Neural cell (in vitro differentiated cells): ENCODE measurements around the gene PDE1A. TPM values are rescaled to one million over a fixed set of nuclear protein-coding genes. Genes with fewer than 3 reads are reported as not detected.

Source experiments
- H2AFZ ChIP-seq: fragments of 200-600, 300-800 bp; sonication (generic), shearing (Covaris generic); 2 replicates; pipeline ENCODE4 v1.6.0; 2014; ENCODE audit warnings: low read depth, mild to moderate bottlenecking, antibody characterized with exemption, low read length, moderate library complexity
- H3F3A ChIP-seq: fragments of 200-600 bp; shearing (Covaris generic); 2 replicates; pipeline ENCODE4 v1.6.1; 2016; ENCODE audit warnings: mild to moderate bottlenecking, moderate library complexity, mixed read lengths, antibody characterized with exemption, low read length; ENCODE audit not compliant: insufficient read depth, poor library complexity, severe bottlenecking
- H3K27ac ChIP-seq: fragments of 200-600, 300-800 bp; sonication (generic), shearing (Covaris generic); 2 replicates; pipeline ENCODE4 v1.5.1; 2014; ENCODE audit warnings: mild to moderate bottlenecking, low read length, moderate library complexity
- H3K27me3 ChIP-seq: fragments of 300-800, 200-600 bp; sonication (generic), shearing (Covaris generic); 2 replicates; pipeline ENCODE4 v1.6.0; 2014; ENCODE audit warnings: mild to moderate bottlenecking, low read depth, low read length, moderate library complexity; ENCODE audit not compliant: insufficient read depth
- H3K36me3 ChIP-seq: fragments of 300-800, 200-600 bp; sonication (generic), shearing (Covaris generic); 2 replicates; pipeline ENCODE4 v1.5.1; 2014; ENCODE audit warnings: mild to moderate bottlenecking, antibody characterized with exemption, low read length, moderate library complexity; ENCODE audit not compliant: insufficient read depth
- H3K4me2 ChIP-seq: fragments of 300-800, 200-600 bp; sonication (generic), shearing (Covaris generic); 2 replicates; pipeline ENCODE4 v1.6.0; 2014; ENCODE audit warnings: mild to moderate bottlenecking, low read length
- H3K4me3 ChIP-seq: fragments of 300-800, 200-600 bp; sonication (generic), shearing (Covaris generic); 2 replicates; pipeline ENCODE4 v1.5.1; 2014; ENCODE audit warnings: mild to moderate bottlenecking, low read length, moderate library complexity
- H3K79me2 ChIP-seq: fragments of 200-600 bp; shearing (Covaris generic); replicated peaks from 2 replicates; pipeline ENCODE4 v1.6.0; 2014; ENCODE audit warnings: mild to moderate bottlenecking, low read length, moderate library complexity; ENCODE audit not compliant: insufficient read depth
- H3K9ac ChIP-seq: fragments of 300-800, 200-600 bp; sonication (generic), shearing (Covaris generic); 2 replicates; pipeline ENCODE4 v1.6.1; 2016; ENCODE audit warnings: mild to moderate bottlenecking, low read length, mixed read lengths
- H3K9me2 ChIP-seq: fragments of 200-600 bp; shearing (Covaris generic); 2 replicates; pipeline ENCODE4 v1.6.1; 2016; ENCODE audit warnings: mild to moderate bottlenecking, low read length, mixed read lengths; ENCODE audit not compliant: insufficient read depth
- H3K9me3 ChIP-seq: fragments of 200-600, 300-800 bp; sonication (generic), shearing (Covaris generic); 2 replicates; pipeline ENCODE4 v1.6.1; 2016; ENCODE audit warnings: mild to moderate bottlenecking, mixed run types, low read length, moderate library complexity, mixed read lengths
- H4K20me1 ChIP-seq: fragments of 200-600 bp; shearing (Covaris generic); 2 replicates; pipeline ENCODE4 v1.6.1; 2016; ENCODE audit warnings: mild to moderate bottlenecking, mixed run types; ENCODE audit not compliant: insufficient read depth
- EP300 ChIP-seq: fragments of 450-650 bp; conservative IDR thresholded peaks from 2 replicates; pipeline ENCODE4 v1.6.1; 2014; ENCODE audit warnings: antibody characterized with exemption, mild to moderate bottlenecking, moderate library complexity; ENCODE audit not compliant: poor library complexity, severe bottlenecking
- EZH2 ChIP-seq: fragments of 200-600, 300-800 bp; shearing (Covaris generic), sonication (generic); IDR thresholded peaks from 2 replicates; pipeline ENCODE4 v1.6.1; 2014; ENCODE audit warnings: antibody characterized with exemption, low read length, borderline replicate concordance, mild to moderate bottlenecking; ENCODE audit not compliant: insufficient read depth, poor library complexity, severe bottlenecking
- MXI1 ChIP-seq: fragments of 450-650 bp; conservative IDR thresholded peaks from 2 replicates; pipeline ENCODE4 v1.6.1; 2014; ENCODE audit warnings: antibody characterized with exemption, mild to moderate bottlenecking; ENCODE audit not compliant: poor library complexity, severe bottlenecking
- POLR2AphosphoS5 ChIP-seq: IDR thresholded peaks from 2 replicates; pipeline ENCODE4 v1.6.1; 2012
- RAD21 ChIP-seq: fragments of 450-650 bp; conservative IDR thresholded peaks from 2 replicates; pipeline ENCODE4 v1.6.1; 2014; ENCODE audit warnings: antibody characterized with exemption, mild to moderate bottlenecking, moderate library complexity
- SMC3 ChIP-seq: fragments of 450-650 bp; conservative IDR thresholded peaks from 2 replicates; pipeline ENCODE4 v1.6.1; 2014; ENCODE audit warnings: antibody characterized with exemption, mild to moderate bottlenecking, moderate library complexity; ENCODE audit not compliant: poor library complexity
- TAF1 ChIP-seq: IDR thresholded peaks from 2 replicates; pipeline ENCODE4 v1.6.1; 2012; ENCODE audit warnings: low read depth
- polyA plus RNA-seq: library from polyadenylated mRNA; depleted of rRNA; stranded (reverse); fragments of >200 nt; gene quantifications from 2 replicates; pipeline ENCODE4 v1.2.3, GENCODE V29; 2014
- TF ChIP-seq, protein P1 (sequence below): fragments of 450-650 bp; IDR thresholded peaks from 2 replicates; pipeline ENCODE4 v1.5.1; 2014; ENCODE audit warnings: antibody characterized with exemption, mild to moderate bottlenecking, moderate library complexity; ENCODE audit not compliant: poor library complexity, severe bottlenecking
- TF ChIP-seq, protein P2 (sequence below): IDR thresholded peaks from 2 replicates; pipeline ENCODE4 v1.6.1; 2012; ENCODE audit warnings: borderline replicate concordance

The PDE1A gene
- polyA plus RNA-seq, 1 donor from 2014 or later = 1.6 TPM

DNA sequence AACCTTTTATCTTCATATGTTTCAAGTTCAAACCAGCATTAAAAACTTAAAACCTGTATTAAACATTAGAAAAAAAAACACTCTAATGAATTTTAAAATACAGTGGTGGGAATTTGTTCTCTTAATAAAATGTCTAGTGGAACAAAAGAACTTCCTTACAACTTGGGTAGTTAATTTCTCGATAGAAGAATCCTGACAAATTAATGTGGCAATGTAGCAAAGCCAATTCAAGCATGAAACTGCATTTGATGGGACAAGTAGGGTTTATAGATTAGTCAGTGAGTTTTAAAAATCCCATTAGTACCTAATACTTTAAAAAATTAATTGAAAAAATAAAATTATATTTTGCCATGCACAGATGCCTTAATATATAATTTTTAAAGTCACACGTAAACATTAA is 59.4 kb downstream of the PDE1A start:
- Histone ChIP-seq H3K27me3 (no peaks in the 10 kb centered on the region), H3K9me2 (no peaks in the 10 kb centered on the region), H3K9ac (no peak overlapping the region), H3K27ac (no peak overlapping the region), H3K4me3 (no peak overlapping the region), H4K20me1 (no peaks in the 10 kb centered on the region), H3F3A (no peaks in the 10 kb centered on the region), H2AFZ (no peak overlapping the region), H3K9me3 (no peaks in the 10 kb centered on the region), H3K79me2 (no peaks in the 10 kb centered on the region), H3K4me2 (no peak overlapping the region), H3K36me3 (no peaks in the 10 kb centered on the region)
- TF ChIP-seq, protein P1, sequence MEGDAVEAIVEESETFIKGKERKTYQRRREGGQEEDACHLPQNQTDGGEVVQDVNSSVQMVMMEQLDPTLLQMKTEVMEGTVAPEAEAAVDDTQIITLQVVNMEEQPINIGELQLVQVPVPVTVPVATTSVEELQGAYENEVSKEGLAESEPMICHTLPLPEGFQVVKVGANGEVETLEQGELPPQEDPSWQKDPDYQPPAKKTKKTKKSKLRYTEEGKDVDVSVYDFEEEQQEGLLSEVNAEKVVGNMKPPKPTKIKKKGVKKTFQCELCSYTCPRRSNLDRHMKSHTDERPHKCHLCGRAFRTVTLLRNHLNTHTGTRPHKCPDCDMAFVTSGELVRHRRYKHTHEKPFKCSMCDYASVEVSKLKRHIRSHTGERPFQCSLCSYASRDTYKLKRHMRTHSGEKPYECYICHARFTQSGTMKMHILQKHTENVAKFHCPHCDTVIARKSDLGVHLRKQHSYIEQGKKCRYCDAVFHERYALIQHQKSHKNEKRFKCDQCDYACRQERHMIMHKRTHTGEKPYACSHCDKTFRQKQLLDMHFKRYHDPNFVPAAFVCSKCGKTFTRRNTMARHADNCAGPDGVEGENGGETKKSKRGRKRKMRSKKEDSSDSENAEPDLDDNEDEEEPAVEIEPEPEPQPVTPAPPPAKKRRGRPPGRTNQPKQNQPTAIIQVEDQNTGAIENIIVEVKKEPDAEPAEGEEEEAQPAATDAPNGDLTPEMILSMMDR = no peak
- TF ChIP-seq EZH2 (no peak), POLR2AphosphoS5 (no peak), EP300 (no peak), TAF1 (no peak)

DNA sequence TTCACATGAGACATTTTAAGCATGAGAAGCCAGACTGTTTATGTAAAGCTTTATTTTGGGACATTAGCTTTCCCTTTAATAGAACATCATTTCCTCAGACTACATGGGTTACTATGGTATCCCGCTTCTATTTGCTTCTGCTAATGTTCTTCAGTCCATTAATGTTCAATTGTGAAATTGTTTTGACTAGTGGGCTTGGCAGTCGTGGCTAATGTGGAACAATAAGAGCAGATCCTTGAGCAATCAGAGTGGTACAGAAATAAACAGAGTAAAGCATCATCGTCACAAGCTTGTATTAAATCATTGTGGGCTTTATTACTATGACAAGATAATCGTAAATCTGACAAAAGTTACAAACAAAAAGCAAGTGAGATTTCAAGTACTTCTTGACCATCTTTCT is 60.2 kb downstream of the PDE1A start:
- Histone ChIP-seq H3K36me3 (no peaks in the 10 kb centered on the region), H3K9me3 (no peaks in the 10 kb centered on the region), H3K4me3 (no peak overlapping the region), H3K9me2 (no peaks in the 10 kb centered on the region), H3K4me2 (no peak overlapping the region), H3K9ac (no peak overlapping the region), H3K27ac (no peak overlapping the region), H3K79me2 (no peaks in the 10 kb centered on the region), H2AFZ (no peak overlapping the region), H3K27me3 (no peaks in the 10 kb centered on the region), H4K20me1 (no peaks in the 10 kb centered on the region), H3F3A (no peaks in the 10 kb centered on the region)
- TF ChIP-seq EZH2 (no peak), POLR2AphosphoS5 (peak; percentile 37)

DNA sequence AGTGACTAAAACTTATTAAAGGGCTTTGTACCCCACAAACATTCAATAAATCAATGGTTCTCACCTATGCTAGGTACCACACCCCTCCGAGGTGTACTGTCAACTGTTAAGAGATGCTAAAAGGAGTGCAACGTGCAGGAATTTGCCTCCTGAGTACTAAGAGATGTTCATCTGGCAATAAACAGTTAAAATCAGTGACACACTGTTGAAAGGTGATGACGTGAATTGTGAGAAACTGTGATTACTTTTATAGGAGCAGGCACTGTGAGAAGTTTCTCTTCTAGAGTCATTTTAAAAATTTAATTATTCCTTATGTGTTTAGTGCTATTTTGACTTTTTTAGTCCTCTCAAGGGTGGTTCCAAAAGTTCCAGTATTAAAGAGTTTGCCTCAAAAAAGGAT is 61.0 kb downstream of the PDE1A start:
- Histone ChIP-seq H2AFZ (no peak overlapping the region), H3K36me3 (no peaks in the 10 kb centered on the region), H3K27me3 (no peaks in the 10 kb centered on the region), H3K9ac (no peak overlapping the region), H4K20me1 (no peaks in the 10 kb centered on the region), H3K4me2 (no peak overlapping the region), H3K9me2 (no peaks in the 10 kb centered on the region), H3K27ac (no peak overlapping the region), H3K79me2 (no peaks in the 10 kb centered on the region), H3K9me3 (no peaks in the 10 kb centered on the region), H3F3A (no peaks in the 10 kb centered on the region), H3K4me3 (no peak overlapping the region)
- TF ChIP-seq EP300 (no peak), EZH2 (no peak), MXI1 (no peak), SMC3 (no peak), POLR2AphosphoS5 (no peak), RAD21 (no peak), TAF1 (no peak)
- TF ChIP-seq, protein P1 = no peak
- TF ChIP-seq, protein P2, sequence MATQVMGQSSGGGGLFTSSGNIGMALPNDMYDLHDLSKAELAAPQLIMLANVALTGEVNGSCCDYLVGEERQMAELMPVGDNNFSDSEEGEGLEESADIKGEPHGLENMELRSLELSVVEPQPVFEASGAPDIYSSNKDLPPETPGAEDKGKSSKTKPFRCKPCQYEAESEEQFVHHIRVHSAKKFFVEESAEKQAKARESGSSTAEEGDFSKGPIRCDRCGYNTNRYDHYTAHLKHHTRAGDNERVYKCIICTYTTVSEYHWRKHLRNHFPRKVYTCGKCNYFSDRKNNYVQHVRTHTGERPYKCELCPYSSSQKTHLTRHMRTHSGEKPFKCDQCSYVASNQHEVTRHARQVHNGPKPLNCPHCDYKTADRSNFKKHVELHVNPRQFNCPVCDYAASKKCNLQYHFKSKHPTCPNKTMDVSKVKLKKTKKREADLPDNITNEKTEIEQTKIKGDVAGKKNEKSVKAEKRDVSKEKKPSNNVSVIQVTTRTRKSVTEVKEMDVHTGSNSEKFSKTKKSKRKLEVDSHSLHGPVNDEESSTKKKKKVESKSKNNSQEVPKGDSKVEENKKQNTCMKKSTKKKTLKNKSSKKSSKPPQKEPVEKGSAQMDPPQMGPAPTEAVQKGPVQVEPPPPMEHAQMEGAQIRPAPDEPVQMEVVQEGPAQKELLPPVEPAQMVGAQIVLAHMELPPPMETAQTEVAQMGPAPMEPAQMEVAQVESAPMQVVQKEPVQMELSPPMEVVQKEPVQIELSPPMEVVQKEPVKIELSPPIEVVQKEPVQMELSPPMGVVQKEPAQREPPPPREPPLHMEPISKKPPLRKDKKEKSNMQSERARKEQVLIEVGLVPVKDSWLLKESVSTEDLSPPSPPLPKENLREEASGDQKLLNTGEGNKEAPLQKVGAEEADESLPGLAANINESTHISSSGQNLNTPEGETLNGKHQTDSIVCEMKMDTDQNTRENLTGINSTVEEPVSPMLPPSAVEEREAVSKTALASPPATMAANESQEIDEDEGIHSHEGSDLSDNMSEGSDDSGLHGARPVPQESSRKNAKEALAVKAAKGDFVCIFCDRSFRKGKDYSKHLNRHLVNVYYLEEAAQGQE = no peak
